Measurements from ENCODE around the gene KRTAP10-3.

DNA sequence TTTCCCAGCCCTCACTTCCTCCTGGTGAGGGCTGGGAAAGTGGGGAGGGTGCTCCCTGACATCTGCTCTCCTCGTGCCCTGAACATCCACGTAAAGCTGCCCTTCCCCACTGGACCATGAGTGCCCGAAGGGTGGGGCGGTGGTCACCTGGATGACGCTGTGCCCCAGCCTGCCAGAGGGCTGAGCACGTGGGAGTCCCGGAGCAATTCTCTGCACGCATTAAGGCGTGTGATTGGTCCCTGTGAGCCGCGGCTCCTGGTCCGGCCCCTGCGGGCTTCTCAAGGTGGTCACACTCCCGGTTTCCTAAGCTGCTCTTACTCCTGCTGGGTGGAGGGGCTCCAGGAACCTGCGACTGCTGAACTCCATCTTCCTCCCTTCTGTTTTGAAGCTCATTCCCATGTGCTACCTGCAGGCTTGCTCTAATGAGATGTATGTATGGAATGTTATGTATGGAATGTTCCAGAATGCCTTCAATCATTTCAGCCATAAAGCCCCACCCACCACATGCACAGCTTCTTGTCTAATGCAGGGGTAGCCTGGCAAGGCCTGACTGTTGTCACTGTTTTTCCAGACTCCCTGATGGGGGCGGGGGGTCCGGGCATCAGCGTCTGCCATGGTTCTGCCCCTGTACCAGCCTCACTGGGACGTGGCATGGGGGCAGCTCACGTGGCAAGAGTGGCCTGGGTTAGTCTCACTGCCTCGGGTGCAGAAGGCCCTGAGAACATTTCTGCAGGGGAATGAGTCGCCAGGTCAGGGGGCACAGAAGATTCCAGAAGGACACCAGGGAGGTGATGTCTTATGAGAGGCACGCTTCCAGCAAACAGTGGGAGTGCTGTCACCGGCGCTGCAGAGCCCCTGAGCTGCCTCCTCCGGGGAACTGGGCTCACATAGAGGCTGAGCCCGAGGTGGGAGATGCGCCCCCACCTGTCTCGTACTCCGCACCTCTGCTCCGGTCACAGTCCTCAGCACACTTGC is 38.0 kb downstream of the KRTAP10-3 start:
- no peak for TF ChIP-seq CTCF (IDR thresholded peaks at IDR 0.05; ENCODE audit: insufficient read depth, low read length, poor library complexity, severe bottlenecking)
- no peak for TF ChIP-seq EZH2phosphoT487 (conservative IDR thresholded peaks at IDR 0.05; ENCODE audit: low read length)
